CD14-positive monocyte (primary cell): ENCODE results near the gene ATG9B. TPM values are rescaled to one million over a fixed set of nuclear protein-coding genes. Genes with fewer than 3 reads are reported as not detected.

Experiments
- DNase-seq, 3 donors: peaks; one replicate each; pipeline ENCODE4 v3.0.0-alpha.2; 2011 to 2022
- H2AFZ ChIP-seq: 2 replicates; pipeline ENCODE4 v1.6.0; 2012; ENCODE audit warnings: mild to moderate bottlenecking, low read depth, low read length, inconsistent platforms; ENCODE audit not compliant: insufficient read depth, poor library complexity, severe bottlenecking
- H3K27ac ChIP-seq, 2 donors: 1 replicate in 1 of 2; 2 replicates in 1 of 2; pipeline ENCODE4 v1.5.1; 2012 to 2013; ENCODE audit warnings: low read length in 2 of 2, control low read depth in 1 of 2, inconsistent platforms in 1 of 2, low read depth in 1 of 2, mild to moderate bottlenecking in 1 of 2
- H3K27me3 ChIP-seq, 2 donors: one replicate each; pipeline versions ENCODE4 v1.6.0 to v1.6.1; 2011 to 2013; ENCODE audit warnings: low read length in 2 of 2; ENCODE audit not compliant: control insufficient read depth in 2 of 2, insufficient read depth in 2 of 2
- H3K36me3 ChIP-seq, 2 donors: replicated peaks in 1 of 2; 1 replicate in 1 of 2; 2 replicates in 1 of 2; pipeline versions ENCODE4 v1.5.1 to v1.6.1; 2012 to 2013; ENCODE audit warnings: low read length in 2 of 2, control low read depth in 1 of 2, inconsistent platforms in 1 of 2, mild to moderate bottlenecking in 1 of 2; ENCODE audit not compliant: insufficient read depth in 2 of 2, control insufficient read depth in 1 of 2
- H3K4me1 ChIP-seq, 2 donors: 1 replicate in 1 of 2; 2 replicates in 1 of 2; pipeline versions ENCODE4 v1.5.1 to v1.6.1; 2012 to 2013; ENCODE audit warnings: low read length in 2 of 2, control low read depth in 1 of 2, inconsistent platforms in 1 of 2, mild to moderate bottlenecking in 1 of 2, moderate library complexity in 1 of 2; ENCODE audit not compliant: insufficient read depth in 2 of 2, control insufficient read depth in 1 of 2
- H3K4me2 ChIP-seq: replicated peaks from 2 replicates; pipeline ENCODE3; 2012; ENCODE audit warnings: low read length, moderate library complexity, mild to moderate bottlenecking; ENCODE audit not compliant: poor library complexity, severe bottlenecking; ENCODE audit errors: extremely low read depth
- H3K4me3 ChIP-seq, 3 experiments: fragments of 200-600 bp in 1 of 3; sonication (generic) in 1 of 3; replicated peaks in 1 of 3; 1 replicate in 2 of 3; 2 replicates in 1 of 3; pipeline ENCODE4 v1.5.1; 2011 to 2013; ENCODE audit warnings: low read length in 3 of 3, mild to moderate bottlenecking in 3 of 3, control low read depth in 2 of 3, low read depth in 2 of 3, inconsistent platforms in 1 of 3, moderate library complexity in 1 of 3
- H3K79me2 ChIP-seq: 2 replicates; pipeline ENCODE4 v1.6.0; 2012; ENCODE audit warnings: mild to moderate bottlenecking, control low read depth, inconsistent platforms, low read length, moderate library complexity; ENCODE audit not compliant: insufficient read depth
- H3K9ac ChIP-seq: 2 replicates; pipeline ENCODE4 v1.6.0; 2017; ENCODE audit warnings: low read length, mild to moderate bottlenecking; ENCODE audit not compliant: insufficient read depth, poor library complexity, severe bottlenecking
- H3K9me3 ChIP-seq, 2 donors: replicated peaks in 1 of 2; 1 replicate in 1 of 2; 2 replicates in 1 of 2; pipeline versions ENCODE4 v1.5.1 to v1.6.1; 2012 to 2013; ENCODE audit warnings: low read length in 2 of 2, control low read depth in 1 of 2; ENCODE audit not compliant: control insufficient read depth in 1 of 2, insufficient read depth in 1 of 2
- H4K20me1 ChIP-seq: 2 replicates; pipeline ENCODE4 v1.6.0; 2012; ENCODE audit warnings: mild to moderate bottlenecking, low read length, control low read depth, moderate library complexity; ENCODE audit not compliant: insufficient read depth
- H3K27ac Mint-ChIP-seq, 7 donors: one replicate each; pipeline ENCODE4 v1.8.0; 2020; ENCODE audit warnings: mild to moderate bottlenecking in 7 of 7, mixed read lengths in 7 of 7, moderate library complexity in 6 of 7, inconsistent platforms in 2 of 7
- H3K27me3 Mint-ChIP-seq, 3 donors: one replicate each; pipeline ENCODE4 v1.8.0; 2021 to 2022; ENCODE audit warnings: low read depth in 3 of 3, mild to moderate bottlenecking in 3 of 3, mixed read lengths in 3 of 3, moderate library complexity in 3 of 3, inconsistent platforms in 1 of 3
- H3K36me3 Mint-ChIP-seq, 2 donors: one replicate each; pipeline ENCODE4 v1.8.0; 2020; ENCODE audit warnings: mixed read lengths in 2 of 2, inconsistent platforms in 1 of 2, mild to moderate bottlenecking in 1 of 2
- H3K4me1 Mint-ChIP-seq: one replicate; pipeline ENCODE4 v1.8.0; 2020; ENCODE audit warnings: mild to moderate bottlenecking, mixed read lengths
- H3K4me3 Mint-ChIP-seq, 2 donors: one replicate each; pipeline ENCODE4 v1.8.0; 2020; ENCODE audit warnings: mild to moderate bottlenecking in 2 of 2, mixed read lengths in 2 of 2, moderate library complexity in 1 of 2
- H3K9me3 Mint-ChIP-seq, 7 donors: one replicate each; pipeline ENCODE4 v1.8.0; 2020 to 2022; ENCODE audit warnings: mixed read lengths in 7 of 7, mild to moderate bottlenecking in 6 of 7, moderate library complexity in 6 of 7, inconsistent platforms in 2 of 7
- WGBS: methylation state at CpG from one replicate; pipeline ENCODE4 v1.1.5; 2013; ENCODE audit warnings: missing lambda C conversion rate; ENCODE audit not compliant: insufficient coverage; 5-methylcytosine and 5-hydroxymethylcytosine counted together
- intact Hi-C, 2 donors: fragments of 100-400 bp; cut with micrococcal nuclease; formaldehyde crosslinking; loops; one replicate each; pipeline versions ENCODE4 v1.15.0 to v1.15.1; 2023
- polyA plus RNA-seq, 3 donors: library from polyadenylated mRNA; depleted of rRNA in 1 of 3; unstranded in 2 of 3; stranded (reverse) in 1 of 3; fragments of 300-500 nt in 2 of 3; fragments of >200 nt in 1 of 3; fragmentation: Illumina TruSeq in 2 of 3; gene quantifications; 1 replicate in 2 of 3; 2 replicates in 1 of 3; pipeline ENCODE4 v1.2.3, GENCODE V29; 2012 to 2021
- TF ChIP-seq, protein P1 (sequence below): fragments of 200-600 bp; IDR thresholded peaks from one replicate; pipeline ENCODE4 v1.8.0; 2022; ENCODE audit warnings: antibody characterized with exemption, mild to moderate bottlenecking

Gene ATG9B
- polyA plus RNA-seq, 3 donors = 0.21 to 0.30 TPM; not detected in 1

GRCh38 chr7:151040616-151041375 lies 16.5 kb upstream of the ATG9B start:
- TF ChIP-seq, protein P1, sequence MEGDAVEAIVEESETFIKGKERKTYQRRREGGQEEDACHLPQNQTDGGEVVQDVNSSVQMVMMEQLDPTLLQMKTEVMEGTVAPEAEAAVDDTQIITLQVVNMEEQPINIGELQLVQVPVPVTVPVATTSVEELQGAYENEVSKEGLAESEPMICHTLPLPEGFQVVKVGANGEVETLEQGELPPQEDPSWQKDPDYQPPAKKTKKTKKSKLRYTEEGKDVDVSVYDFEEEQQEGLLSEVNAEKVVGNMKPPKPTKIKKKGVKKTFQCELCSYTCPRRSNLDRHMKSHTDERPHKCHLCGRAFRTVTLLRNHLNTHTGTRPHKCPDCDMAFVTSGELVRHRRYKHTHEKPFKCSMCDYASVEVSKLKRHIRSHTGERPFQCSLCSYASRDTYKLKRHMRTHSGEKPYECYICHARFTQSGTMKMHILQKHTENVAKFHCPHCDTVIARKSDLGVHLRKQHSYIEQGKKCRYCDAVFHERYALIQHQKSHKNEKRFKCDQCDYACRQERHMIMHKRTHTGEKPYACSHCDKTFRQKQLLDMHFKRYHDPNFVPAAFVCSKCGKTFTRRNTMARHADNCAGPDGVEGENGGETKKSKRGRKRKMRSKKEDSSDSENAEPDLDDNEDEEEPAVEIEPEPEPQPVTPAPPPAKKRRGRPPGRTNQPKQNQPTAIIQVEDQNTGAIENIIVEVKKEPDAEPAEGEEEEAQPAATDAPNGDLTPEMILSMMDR = no peak
- 96% methylated on average over 26 of the region's 30 CpGs for WGBS
- Histone ChIP-seq H3K9ac (no peak overlapping the region), H3K27me3 (no peaks in the 10 kb centered on the region), H3K4me2 (no peak overlapping the region), H4K20me1 (no peaks in the 10 kb centered on the region), H3K4me1 (peaks cover 10 to 15% of the 10 kb centered on the region in 2 donors), H3K36me3 (peaks cover 13 to 18% of the 10 kb centered on the region in 2 donors), H3K79me2 (no peaks in the 10 kb centered on the region), H2AFZ (no peak overlapping the region), H3K27ac (no peak overlapping the region), H3K9me3 (no peaks in the 10 kb centered on the region), H3K4me3 (no peak overlapping the region)
- DNase-seq = no peak
- peaks cover 19 to 44% of the 10 kb centered on the region in 2 donors for H3K36me3 Mint-ChIP-seq
- peaks cover 0 to 2% (median 0%) of the 10 kb centered on the region in 7 donors for H3K9me3 Mint-ChIP-seq
- no peak overlapping the region for H3K4me3 Mint-ChIP-seq
- peaks cover 0 to 6% (median 0%) of the 10 kb centered on the region in 3 donors for H3K27me3 Mint-ChIP-seq
- H3K4me1 Mint-ChIP-seq = peaks cover 17% of the 10 kb centered on the region
- peak overlapping the region in 2 of 7 donors; percentile 56 to 74 for H3K27ac Mint-ChIP-seq
- intact Hi-C loops = no loop called here

GRCh38 chr7:151039850-151040548 lies 15.7 kb upstream of the ATG9B start:
- Histone ChIP-seq H3K36me3 (peaks cover 20 to 26% of the 10 kb centered on the region in 2 donors), H3K27me3 (no peaks in the 10 kb centered on the region), H3K4me1 (peaks cover 10 to 15% of the 10 kb centered on the region in 2 donors), H3K4me2 (no peak overlapping the region), H2AFZ (no peak overlapping the region), H3K4me3 (no peak overlapping the region), H3K27ac (peak overlapping the region in 1 of 2 donors; percentile 11), H3K9me3 (no peaks in the 10 kb centered on the region), H3K79me2 (no peaks in the 10 kb centered on the region), H3K9ac (no peak overlapping the region), H4K20me1 (no peaks in the 10 kb centered on the region)
- H3K4me1 Mint-ChIP-seq = peaks cover 17% of the 10 kb centered on the region
- intact Hi-C loops = loop anchor here in 1 of 2 donors (10.0 kb wide), 1 partner anchor 55 kb away; no protein-coding TSS in a partner anchor
- H3K27me3 Mint-ChIP-seq = peaks cover 0 to 6% (median 0%) of the 10 kb centered on the region in 3 donors
- 56% methylated on average over 13 of the region's 18 CpGs for WGBS
- TF ChIP-seq, protein P1 = no peak
- DNase-seq = peak in 1 of 3 donors; percentile 17
- peaks cover 20 to 46% of the 10 kb centered on the region in 2 donors for H3K36me3 Mint-ChIP-seq
- peak overlapping the region in 1 of 2 donors; percentile 24 for H3K4me3 Mint-ChIP-seq
- peaks cover 0 to 2% (median 0%) of the 10 kb centered on the region in 7 donors for H3K9me3 Mint-ChIP-seq
- H3K27ac Mint-ChIP-seq = peak overlapping the region in 4 of 7 donors; percentile 48 to 84 (median 78)
